MCF 10A (cell line): ENCODE results near the gene L3MBTL4. TPM values are rescaled to one million over a fixed set of nuclear protein-coding genes. Genes with fewer than 3 reads are reported as not detected.
A peak's percentile ranks its signal among the peaks of the same experiment; 100 is the strongest.

Experiments
- BruUV-seq: library from RNA; stranded (reverse); fragments of 400-500 nt; replicated peaks from 2 replicates; lab custom pipeline; 2021; lab: Mats Ljungman, UMichigan
- CTCF ChIA-PET: fragments of 300-600 bp; sonication (Branson Sonifier 250); formaldehyde crosslinking; extraction: SDS; loops from one replicate; lab custom pipeline; 2021; ENCODE audit warnings: antibody characterized with exemption, inconsistent platforms; lab: Yijun Ruan, JAX
- POLR2A ChIA-PET: fragments of 300-600, 350-650 bp; sonication (Branson Sonifier 250); formaldehyde crosslinking; extraction: SDS; loops from one replicate; lab custom pipeline; 2020; ENCODE audit warnings: antibody characterized with exemption, inconsistent platforms; lab: Yijun Ruan, JAX
- DNase-seq: peaks from one replicate; pipeline ENCODE4 v3.0.0-alpha.2; 2018; ENCODE audit not compliant: unreplicated experiment
- H3K27ac Mint-ChIP-seq: one replicate; pipeline ENCODE4 v1.8.0; 2022; ENCODE audit warnings: mild to moderate bottlenecking, low read depth, mixed read lengths; ENCODE audit not compliant: unreplicated experiment
- H3K27me3 Mint-ChIP-seq: one replicate; pipeline ENCODE4 v1.8.0; 2022; ENCODE audit warnings: mixed read lengths; ENCODE audit not compliant: insufficient read depth, unreplicated experiment
- H3K36me3 Mint-ChIP-seq: one replicate; pipeline ENCODE4 v1.8.0; 2022; ENCODE audit warnings: mild to moderate bottlenecking, moderate library complexity, mixed read lengths; ENCODE audit not compliant: insufficient read depth, unreplicated experiment
- H3K4me1 Mint-ChIP-seq: one replicate; pipeline ENCODE4 v1.8.0; 2022; ENCODE audit warnings: mixed read lengths; ENCODE audit not compliant: insufficient read depth, unreplicated experiment
- H3K4me3 Mint-ChIP-seq: one replicate; pipeline ENCODE4 v1.8.0; 2022; ENCODE audit warnings: mild to moderate bottlenecking, moderate library complexity, mixed read lengths; ENCODE audit not compliant: unreplicated experiment
- H3K9me3 Mint-ChIP-seq: one replicate; pipeline ENCODE4 v1.8.0; 2022; ENCODE audit warnings: mixed read lengths; ENCODE audit not compliant: unreplicated experiment
- intact Hi-C: fragments of 100-400 bp; cut with micrococcal nuclease; formaldehyde crosslinking; loops from 2 replicates; pipeline ENCODE4 v1.14.1; 2022
- total RNA-seq: library from RNA; stranded (reverse); gene quantifications from 2 replicates; pipeline ENCODE4 v1.2.3, GENCODE V29; 2022
- TF ChIP-seq, protein P1 (sequence below): fragments of 200-600 bp; IDR thresholded peaks from one replicate; pipeline ENCODE4 v1.8.0; 2022; ENCODE audit warnings: antibody characterized with exemption, mild to moderate bottlenecking; ENCODE audit not compliant: unreplicated experiment

L3MBTL4 gene
- total RNA-seq, 1 experiment from 2014 or later, result not detected

DNA sequence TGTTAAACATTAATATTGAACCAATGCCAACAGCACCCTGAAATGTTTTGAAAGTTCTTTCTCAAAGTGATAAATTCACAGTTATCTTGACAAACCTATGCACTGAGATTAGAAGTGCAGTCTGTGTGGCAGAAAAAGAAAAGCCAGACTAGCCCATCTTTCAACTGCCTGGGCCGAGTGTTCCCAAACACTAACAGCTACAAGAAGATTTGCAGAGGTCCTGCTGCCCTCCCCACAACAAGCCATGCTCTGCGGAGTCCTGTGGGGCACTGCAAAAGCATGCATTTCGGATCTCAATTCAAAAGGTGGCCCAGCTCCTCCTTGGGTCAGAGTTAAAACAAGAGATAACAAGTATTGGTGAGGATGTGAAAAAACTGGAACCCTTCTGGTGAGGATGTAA lies 311.0 kb downstream of the L3MBTL4 start:
- no peak for DNase-seq
- CTCF ChIA-PET, result no interaction called here
- POLR2A ChIA-PET, result no interaction called here
- no peak overlapping the region for H3K27ac Mint-ChIP-seq
- H3K4me1 Mint-ChIP-seq, result no peaks in the 10 kb centered on the region
- BruUV-seq, result no TSS peak
- H3K4me3 Mint-ChIP-seq, result no peak overlapping the region
- peaks cover 15% of the 10 kb centered on the region for H3K27me3 Mint-ChIP-seq
- TF ChIP-seq, protein P1, sequence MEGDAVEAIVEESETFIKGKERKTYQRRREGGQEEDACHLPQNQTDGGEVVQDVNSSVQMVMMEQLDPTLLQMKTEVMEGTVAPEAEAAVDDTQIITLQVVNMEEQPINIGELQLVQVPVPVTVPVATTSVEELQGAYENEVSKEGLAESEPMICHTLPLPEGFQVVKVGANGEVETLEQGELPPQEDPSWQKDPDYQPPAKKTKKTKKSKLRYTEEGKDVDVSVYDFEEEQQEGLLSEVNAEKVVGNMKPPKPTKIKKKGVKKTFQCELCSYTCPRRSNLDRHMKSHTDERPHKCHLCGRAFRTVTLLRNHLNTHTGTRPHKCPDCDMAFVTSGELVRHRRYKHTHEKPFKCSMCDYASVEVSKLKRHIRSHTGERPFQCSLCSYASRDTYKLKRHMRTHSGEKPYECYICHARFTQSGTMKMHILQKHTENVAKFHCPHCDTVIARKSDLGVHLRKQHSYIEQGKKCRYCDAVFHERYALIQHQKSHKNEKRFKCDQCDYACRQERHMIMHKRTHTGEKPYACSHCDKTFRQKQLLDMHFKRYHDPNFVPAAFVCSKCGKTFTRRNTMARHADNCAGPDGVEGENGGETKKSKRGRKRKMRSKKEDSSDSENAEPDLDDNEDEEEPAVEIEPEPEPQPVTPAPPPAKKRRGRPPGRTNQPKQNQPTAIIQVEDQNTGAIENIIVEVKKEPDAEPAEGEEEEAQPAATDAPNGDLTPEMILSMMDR, result no peak
- no peaks in the 10 kb centered on the region for H3K36me3 Mint-ChIP-seq
- no peaks in the 10 kb centered on the region for H3K9me3 Mint-ChIP-seq
- intact Hi-C loops, result no loop called here

DNA sequence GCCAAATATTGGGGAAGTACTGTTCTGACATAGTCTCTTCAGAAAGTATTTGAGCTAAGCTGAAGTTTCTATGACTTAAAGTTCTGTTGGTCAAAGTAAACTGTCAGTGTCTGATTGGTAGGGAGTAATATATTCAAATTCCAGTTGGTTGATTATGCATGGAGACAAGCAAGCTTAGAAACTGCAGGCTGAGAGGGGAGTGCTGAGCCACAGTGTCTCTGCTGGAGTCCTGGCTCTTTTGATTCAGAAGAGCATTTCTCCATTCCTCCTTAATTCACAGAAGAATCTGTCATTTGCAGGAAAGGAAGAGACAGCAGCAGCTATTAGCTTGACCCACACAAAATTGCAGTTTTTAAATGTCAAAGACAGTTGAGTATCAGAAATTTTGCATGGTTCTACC lies 318.0 kb downstream of the L3MBTL4 start:
- Mint-ChIP-seq H3K4me1 (no peaks in the 10 kb centered on the region), H3K27ac (no peak overlapping the region), H3K4me3 (no peak overlapping the region), H3K9me3 (no peaks in the 10 kb centered on the region), H3K27me3 (no peaks in the 10 kb centered on the region), H3K36me3 (no peaks in the 10 kb centered on the region)
- TF ChIP-seq, protein P1, result no peak
- no peak for DNase-seq
- intact Hi-C loops, result no loop called here
- CTCF ChIA-PET, result interaction anchor here (0.5 to 0.9 kb wide), 3 partner anchors 12 to 104 kb away, joined by 3 read pairs; no protein-coding TSS in a partner anchor
- POLR2A ChIA-PET, result no interaction called here
- no TSS peak for BruUV-seq

DNA sequence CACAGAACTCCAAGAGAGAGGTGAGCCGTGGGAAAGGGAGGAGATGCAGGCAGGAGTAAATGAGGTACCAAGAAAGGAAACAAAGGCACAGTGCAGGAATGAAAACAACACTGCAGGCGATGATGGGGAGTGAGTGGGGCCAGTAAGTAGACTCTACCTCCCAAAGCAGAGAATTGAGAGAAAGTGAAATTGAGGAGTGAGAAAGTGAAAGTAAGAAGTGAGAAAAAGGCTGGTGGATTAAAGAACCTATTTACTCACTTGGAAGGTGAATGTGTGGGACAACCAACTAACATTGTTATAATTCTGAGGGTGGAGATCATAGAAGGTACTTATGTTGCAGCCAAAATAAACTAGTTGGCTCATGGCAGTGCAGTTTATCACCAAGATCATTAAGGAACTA lies 326.3 kb downstream of the L3MBTL4 start:
- CTCF ChIA-PET, result no interaction called here
- TF ChIP-seq, protein P1, result no peak
- Mint-ChIP-seq H3K4me3 (peak overlapping the region; percentile 54), H3K27ac (no peak overlapping the region), H3K4me1 (peaks cover 11% of the 10 kb centered on the region), H3K36me3 (no peaks in the 10 kb centered on the region), H3K9me3 (no peaks in the 10 kb centered on the region), H3K27me3 (no peaks in the 10 kb centered on the region)
- no TSS peak for BruUV-seq
- DNase-seq, result no peak
- intact Hi-C loops, result no loop called here
- POLR2A ChIA-PET, result no interaction called here

DNA sequence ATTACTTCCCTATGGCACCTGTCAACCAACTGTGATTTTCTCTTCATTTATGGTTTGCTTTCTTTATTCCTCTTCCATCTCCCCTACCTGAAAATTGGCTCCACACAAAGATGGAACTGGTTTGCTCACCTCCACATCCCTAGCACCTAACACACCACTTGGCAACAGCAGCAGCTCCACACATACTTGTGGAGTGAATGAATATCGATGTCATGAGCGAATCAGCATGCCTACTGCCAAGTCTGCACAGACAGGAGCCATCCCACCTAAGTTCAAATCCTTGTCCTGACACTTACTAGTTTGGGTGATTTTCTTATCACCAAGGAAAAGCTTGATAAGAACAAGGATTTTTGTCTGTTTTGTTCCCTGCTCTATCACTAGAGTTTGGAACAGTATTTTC lies 328.0 kb downstream of the L3MBTL4 start:
- H3K4me1 Mint-ChIP-seq, result peaks cover 11% of the 10 kb centered on the region
- TF ChIP-seq, protein P1, result no peak
- ChIA-PET CTCF (interaction anchor here (0.6 kb wide), 1 partner anchor 66 kb away, joined by 4 read pairs; no protein-coding TSS in a partner anchor), POLR2A (no interaction called here)
- no peaks in the 10 kb centered on the region for H3K27me3 Mint-ChIP-seq
- H3K27ac Mint-ChIP-seq, result no peak overlapping the region
- no peak overlapping the region for H3K4me3 Mint-ChIP-seq
- no TSS peak for BruUV-seq
- intact Hi-C loops, result no loop called here
- no peaks in the 10 kb centered on the region for H3K36me3 Mint-ChIP-seq
- no peak for DNase-seq
- no peaks in the 10 kb centered on the region for H3K9me3 Mint-ChIP-seq
